HG02642 (cell line): ENCODE measurements around the gene PATE4.
"Not testable (repeated sequence)": the region's sequence is repeated elsewhere in the genome, so short reads cannot be mapped to it uniquely, and the experiment has no call there.

ENCODE experiments used
- ATAC-seq: cut with Tn5 transposase; IDR thresholded peaks from one replicate; pipeline ENCODE4 v1.9.1; 2021; ENCODE audit warnings: mild to moderate bottlenecking; ENCODE audit not compliant: unreplicated experiment, poor library complexity

The PATE4 gene

GRCh38 chr11:125833016-125833415 is at the start of gene PATE4:
TSS of gene PATE4 (plus strand) at chr11:125833316. CDS start at chr11:125833360, 44 bp downstream.
- ATAC-seq, result no peak

- no peak for ATAC-seq
These were observed 48.4 kb upstream of the PATE4 start for GRCh38 chr11:125784678-125785077.

DNA sequence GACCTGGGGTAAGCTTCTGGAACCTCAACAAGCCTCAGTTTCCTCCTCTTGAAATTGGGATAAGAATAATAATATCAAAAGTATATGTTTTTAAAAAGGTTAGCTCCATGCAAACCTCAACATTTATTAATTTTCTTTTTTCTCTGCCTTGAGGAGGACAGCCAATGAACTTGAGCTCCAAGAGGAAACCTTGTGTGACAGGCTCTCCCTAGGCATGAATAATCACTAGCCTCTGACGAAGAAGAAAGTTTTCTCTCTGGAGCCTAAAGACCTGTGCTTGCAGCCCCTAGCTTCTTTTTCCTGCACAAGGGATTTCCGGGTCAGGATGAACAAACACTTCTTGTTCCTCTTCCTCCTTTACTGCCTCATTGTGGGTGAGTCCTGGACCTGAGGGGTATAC is 45.3 kb upstream of the PATE4 start, which contains the start of gene PATE3:
Gene PATE3, plus strand, starts transcription at position 301 of the 400 bp plus-strand sequence. Its CDS starts 25 bp downstream, at position 326.
- no peak for ATAC-seq

DNA sequence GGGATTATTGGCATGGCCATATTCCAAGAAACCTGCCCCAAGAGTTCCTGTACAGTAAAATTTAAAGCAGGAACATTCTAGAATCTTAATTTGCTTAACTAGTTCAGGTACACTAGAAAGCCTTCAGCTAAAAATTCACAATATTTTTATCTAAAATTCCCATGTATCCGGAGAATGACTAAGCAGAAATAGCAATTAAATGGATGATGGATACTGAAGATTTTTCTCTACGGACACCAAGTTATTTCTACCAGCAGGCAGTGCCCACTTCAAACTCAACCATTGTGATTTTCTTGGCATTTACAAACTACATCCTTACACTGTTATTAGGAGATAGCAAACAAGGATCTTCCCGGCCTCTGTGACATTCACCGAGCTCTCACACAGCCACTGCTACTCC is 42.3 kb upstream of the PATE4 start:
- ATAC-seq, result no peak

DNA sequence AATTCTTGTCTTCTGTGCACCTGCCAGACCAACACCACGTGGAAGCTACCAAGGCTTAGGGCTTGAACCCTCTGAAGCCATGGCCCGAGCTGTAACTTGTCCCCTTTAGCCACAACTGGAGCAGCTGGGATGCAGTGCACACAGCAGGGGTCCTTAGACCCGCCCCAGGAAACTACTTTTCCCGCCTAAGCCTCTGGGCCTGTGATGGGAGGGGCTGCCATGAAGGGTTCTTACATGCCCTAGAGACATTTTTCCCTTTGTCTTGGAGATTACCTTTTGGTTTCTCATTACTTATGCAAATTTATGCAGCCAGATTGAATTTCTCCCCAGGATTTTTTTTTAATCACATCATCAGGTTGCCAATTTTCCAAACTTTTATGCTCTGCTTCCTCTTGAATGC is 35.5 kb upstream of the PATE4 start:
- no peak for ATAC-seq

GRCh38 chr11:125799808-125800207 is 33.3 kb upstream of the PATE4 start:
- no peak for ATAC-seq

GRCh38 chr11:125802387-125802786 is 30.7 kb upstream of the PATE4 start:
- ATAC-seq, result no peak

DNA sequence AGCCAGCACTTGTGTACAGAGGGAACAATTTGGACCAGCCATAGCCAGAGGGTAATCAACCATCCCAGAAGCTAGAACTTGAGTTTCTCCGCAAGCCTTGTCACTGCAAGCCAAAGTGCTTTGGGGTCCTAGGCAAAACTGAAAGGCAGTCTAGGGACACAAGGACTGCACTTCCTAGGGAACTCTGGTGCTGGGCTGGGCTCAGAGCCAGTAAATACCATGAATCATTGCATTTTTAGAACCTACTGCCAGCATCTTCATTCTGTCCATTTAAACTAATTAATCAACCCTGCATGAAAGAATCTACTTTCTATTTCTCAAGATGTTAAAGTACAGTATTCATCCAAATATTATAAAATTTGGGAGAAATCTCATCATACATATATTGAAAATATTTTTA is 25.2 kb upstream of the PATE4 start:
- no peak for ATAC-seq

DNA sequence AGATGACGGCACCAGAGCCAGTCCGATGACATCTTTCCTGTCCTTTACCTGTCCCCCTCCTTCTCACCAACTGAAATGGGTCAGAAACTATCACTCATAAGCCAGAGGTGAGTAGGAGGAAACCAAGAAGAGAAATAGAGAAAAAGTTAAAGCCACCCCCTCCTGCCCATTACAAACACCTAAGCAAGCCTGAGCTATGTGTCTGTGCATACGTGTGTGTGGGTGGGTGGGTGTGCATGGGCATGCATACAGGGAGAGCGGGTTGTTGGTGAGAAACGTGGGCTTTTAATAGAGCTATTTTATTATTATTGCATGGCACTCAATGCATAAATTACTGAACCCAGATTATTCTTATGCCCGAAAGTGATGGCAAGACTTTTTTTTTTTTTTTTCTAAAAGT is 2.6 kb downstream of the PATE4 start:
- ATAC-seq, result no peak

GRCh38 chr11:125842321-125842948 is 9.3 kb downstream of the PATE4 start:
- ATAC-seq, result no peak

GRCh38 chr11:125846188-125846587 is 13.1 kb downstream of the PATE4 start:
- no peak for ATAC-seq

- not testable (repeated sequence) for ATAC-seq
These were observed 24.6 kb downstream of the PATE4 start for GRCh38 chr11:125857670-125858069.

DNA sequence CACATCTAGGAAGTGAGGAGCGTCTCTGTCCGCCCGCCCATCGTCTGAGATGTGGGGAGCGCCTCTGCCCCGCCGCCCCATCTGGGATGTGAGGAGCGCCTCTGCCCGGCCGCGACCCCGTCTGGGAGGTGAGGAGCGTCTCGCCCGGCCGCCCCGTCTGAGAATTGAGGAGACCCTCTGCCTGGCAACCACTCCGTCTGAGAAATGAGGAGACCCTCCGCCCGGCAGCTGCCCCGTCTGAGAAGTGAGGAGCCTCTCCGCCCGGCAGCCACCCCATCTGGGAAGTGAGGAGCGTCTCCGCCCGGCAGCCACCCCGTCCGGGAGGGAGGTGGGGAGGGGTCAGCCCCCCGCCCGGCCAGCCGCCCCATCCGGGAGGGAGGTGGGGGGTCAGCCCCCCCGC is 29.7 kb downstream of the PATE4 start:
- not testable (repeated sequence) for ATAC-seq

- ATAC-seq, result not testable (repeated sequence)
These were observed 32.2 kb downstream of the PATE4 start for GRCh38 chr11:125865354-125865753.

GRCh38 chr11:125869521-125869920 is 36.4 kb downstream of the PATE4 start:
- ATAC-seq, result no peak

DNA sequence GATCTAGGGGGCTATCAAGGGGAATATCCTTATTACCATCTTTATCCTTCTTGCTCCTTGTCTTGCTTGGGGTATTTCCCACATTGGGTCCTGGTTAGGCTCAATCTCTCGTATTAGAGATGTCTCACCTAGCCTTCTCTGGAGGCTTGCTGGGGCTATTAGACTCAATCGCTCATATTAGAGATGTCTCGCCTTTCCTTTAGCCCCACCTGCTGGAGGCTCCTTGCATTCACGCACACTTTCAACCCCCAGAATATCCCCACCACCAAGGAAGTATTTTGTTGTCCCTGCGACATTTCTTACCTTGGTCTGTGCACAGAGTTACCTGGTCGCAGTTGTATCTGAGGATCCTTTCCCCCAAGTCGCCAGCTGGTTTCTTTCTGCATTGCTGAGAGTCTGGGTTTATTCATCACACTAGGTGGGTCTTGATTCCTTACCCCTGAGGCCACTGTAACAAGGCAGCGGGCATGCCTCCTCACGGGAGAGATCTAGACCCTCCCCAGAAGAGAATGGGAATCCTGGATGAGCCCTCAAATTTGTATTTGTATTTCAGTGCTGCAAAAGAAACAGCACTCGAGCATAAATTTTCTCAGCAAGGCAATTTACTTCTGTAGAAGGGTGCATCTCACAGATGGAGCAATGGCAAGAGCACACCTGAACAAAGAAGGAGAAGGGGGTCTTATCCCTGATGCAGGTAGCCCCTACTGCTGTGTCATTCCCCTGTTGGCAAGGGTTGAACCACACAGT is 38.4 kb downstream of the PATE4 start:
- ATAC-seq, result no peak

DNA sequence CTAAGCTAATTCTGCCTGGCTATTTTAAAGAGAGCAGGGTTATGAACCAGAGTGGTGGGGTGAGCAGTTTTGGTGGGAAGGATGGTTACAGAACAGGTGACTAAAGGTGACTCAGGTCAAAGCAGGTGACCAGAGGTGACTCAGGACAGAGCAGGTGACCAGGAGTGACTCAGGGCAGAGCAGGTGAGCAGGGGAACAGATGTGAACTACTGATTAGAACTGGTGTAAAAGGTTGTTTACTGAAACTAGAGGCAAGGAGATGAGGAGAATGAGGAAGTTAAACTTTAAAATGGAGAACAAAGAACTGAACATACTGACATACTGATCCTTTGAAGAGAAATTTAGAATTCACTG is 39.0 kb downstream of the PATE4 start:
- ATAC-seq, result no peak

DNA sequence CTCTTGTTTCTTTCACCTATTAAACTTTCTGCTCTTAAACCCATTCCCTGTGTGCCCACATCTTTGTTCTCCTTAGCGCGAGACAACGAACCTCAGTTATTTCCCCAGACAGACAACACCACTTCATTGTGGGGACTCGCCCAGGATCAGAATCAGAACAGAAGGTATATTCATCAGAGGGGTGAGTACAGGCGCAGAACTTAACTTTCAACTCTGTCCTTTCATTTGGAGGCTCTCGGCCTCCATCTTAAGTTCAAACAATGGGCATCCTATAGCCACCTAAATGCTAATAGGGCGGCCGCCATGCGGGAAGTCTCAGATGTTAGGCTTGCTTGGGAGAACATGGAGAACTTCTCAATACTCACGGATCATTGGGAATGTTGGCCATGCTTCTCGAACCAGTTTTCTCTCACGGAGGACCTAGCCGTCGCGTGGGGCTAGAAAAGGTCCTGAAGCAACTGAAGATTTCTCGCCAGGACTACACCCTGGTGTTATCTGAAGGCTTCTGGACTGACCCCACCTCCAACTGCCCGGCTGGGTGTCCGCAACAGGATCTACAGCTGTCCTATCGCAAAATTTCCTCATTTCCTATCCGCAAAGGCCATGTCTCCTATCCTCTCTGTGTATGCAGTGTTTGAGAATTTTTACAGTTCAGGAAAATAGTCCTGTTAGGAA is 40.9 kb downstream of the PATE4 start:
- ATAC-seq, result no peak

GRCh38 chr11:125874556-125875124 is 41.5 kb downstream of the PATE4 start:
- ATAC-seq, result peak; percentile 76

GRCh38 chr11:125881291-125881690 is 48.2 kb downstream of the PATE4 start:
- no peak for ATAC-seq

DNA sequence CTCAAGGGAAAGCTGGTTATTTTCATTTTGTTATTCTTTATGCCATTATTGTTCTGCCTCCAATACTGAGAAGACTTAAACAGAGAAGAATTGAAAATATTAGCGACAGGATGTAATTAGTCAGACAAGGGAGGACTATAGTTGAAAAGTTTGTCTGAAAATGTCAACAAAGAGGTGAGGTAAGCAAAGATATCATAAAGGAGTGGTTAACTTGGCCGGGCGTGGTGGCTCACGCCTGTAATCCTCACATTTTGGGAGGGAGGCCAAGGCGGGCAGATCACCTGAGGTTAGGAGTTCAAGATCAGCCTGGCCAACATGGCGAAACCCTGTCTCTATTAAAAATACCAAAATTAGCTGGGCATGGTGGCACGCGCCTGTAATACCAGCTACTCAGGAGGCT is 50.3 kb downstream of the PATE4 start:
- ATAC-seq, result no peak
